IPS-NIHi11 (cell line): Measurements from ENCODE around the gene PDCD1.

Experiments
- DNase-seq: peaks from one replicate; pipeline ENCODE4 v3.0.0; 2012; ENCODE audit warnings: mixed read lengths, low spot score

Gene PDCD1

GRCh38 chr2:241895712-241896641 is 37.3 kb upstream of the PDCD1 start:
- peak; percentile 17 for DNase-seq

DNA sequence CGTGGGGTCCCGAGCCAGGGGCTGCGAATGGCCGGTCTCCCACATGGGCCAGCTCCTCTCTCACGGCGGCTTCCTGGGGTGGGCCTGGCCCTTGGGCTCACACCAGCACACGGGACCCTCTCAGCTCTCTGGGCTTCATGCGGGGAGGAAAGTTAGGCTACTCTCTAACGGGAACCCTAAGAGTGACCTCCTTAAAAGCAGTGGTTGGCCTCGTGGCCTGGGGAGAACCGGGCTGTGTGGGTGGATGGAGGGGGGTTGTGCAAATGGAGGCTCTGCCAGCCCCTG is 36.7 kb upstream of the PDCD1 start:
- DNase-seq, result no peak

GRCh38 chr2:241894681-241895426 is 36.2 kb upstream of the PDCD1 start:
- no peak for DNase-seq

- no peak for DNase-seq
Observed at GRCh38 chr2:241894056-241894641, 35.5 kb upstream of the PDCD1 start.

- DNase-seq, result no peak
Observed at GRCh38 chr2:241893265-241893664, 34.6 kb upstream of the PDCD1 start.

GRCh38 chr2:241892299-241893137 is 33.8 kb upstream of the PDCD1 start:
- no peak for DNase-seq

DNA sequence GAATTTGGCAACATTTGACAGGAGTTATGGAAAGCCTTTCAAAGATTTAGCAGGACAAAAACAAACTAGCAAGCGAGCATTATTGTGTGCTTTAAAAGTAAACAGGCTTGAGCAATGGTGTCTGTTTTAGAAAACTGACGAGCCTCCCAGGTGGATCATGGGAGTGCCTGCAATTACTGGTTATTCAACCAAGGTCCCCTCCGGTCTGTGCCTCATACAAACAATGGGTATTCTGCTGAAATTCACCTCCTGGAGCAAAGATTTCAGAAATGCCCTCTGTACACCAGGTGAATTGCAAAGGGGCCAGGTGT is 33.2 kb upstream of the PDCD1 start:
- no peak for DNase-seq

- DNase-seq, result no peak
Observed at GRCh38 chr2:241891315-241891987, 32.8 kb upstream of the PDCD1 start.

- no peak for DNase-seq
Observed at GRCh38 chr2:241890524-241891235, 32.0 kb upstream of the PDCD1 start.

DNA sequence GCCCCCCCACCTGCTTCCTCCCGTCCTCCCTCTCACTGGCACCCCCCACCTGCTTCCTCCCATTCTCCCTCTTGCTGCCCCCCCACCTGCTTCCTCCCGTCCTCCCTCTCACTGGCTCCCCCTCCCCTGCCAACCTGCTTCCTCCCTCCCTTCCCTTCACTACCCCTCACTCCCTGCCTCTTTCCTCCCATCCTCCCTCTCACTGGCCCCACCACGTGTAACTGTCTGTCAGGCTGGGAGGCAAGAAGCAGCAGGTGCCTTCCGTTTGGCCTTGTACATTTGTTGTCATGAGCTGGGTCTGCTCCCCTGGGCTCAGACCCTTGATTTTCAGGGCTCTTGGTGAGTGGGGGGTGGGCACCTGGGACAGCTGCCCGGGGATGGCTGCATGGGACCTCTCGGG is 29.9 kb upstream of the PDCD1 start:
- DNase-seq, result no peak

- DNase-seq, result no peak
Observed at GRCh38 chr2:241887806-241888522, 29.3 kb upstream of the PDCD1 start.

DNA sequence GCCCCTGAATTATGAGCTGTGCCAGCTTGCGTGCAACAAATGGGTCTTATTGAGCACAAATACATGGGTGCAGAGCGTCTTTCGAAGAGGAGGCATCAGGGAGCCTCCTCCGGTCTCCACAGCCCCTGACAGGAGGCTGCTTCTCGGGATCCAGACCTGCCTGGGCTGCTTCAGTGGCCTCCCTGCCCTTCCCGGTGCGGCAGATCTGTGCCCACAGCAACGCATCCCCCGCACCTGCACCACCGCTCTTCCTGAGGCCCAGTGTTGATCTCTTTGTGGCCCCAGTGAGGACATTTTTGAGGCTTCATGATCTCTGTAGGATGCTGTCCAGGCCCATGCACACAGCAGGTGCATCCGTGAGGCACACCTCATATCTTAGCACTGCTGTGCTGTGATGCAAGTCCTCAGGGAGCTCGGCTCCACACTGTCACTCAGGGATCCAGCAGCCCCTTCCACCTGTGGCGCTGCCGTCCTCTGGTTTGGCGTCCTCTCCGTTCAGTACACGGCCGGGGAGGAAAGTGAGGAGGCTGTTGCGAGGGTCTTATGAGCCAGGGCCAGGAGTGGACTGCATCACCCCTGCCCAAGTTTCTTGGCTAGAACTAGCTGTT is 28.2 kb upstream of the PDCD1 start:
- no peak for DNase-seq

- DNase-seq, result no peak
Observed at GRCh38 chr2:241885946-241886643, 27.4 kb upstream of the PDCD1 start.

DNA sequence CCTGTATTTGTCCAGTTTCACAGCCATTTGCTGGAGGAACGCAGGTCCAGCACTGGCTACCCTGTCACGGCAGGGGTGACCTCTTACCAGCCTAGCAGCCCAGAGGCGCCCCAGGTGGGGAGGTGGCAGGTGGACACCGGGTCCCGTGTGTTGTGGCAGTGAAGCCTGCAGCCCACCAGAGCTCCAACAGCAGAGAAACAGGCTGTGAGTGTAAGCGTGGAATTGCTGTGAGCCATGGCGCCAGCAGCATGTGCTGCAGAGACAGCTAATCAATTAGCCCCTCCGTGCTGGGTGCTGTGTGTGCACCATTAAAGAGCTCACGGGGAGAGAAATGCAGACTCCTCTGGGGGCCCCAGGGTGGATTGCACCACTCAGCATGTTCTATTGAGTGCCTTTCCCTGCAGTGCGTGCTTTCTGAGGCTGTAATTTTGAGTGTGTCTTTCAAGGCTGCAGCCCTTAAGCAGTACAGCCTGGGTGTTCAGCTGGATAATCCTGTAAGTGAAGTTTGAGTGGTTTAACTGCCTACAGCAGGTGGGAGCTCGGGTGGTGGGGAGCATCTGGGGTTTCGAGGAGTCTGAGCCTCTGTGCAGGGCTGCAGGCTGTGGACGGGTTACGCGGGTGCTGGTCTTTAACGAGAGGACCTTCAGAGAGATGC is 26.7 kb upstream of the PDCD1 start:
- no peak for DNase-seq

- DNase-seq, result no peak
Observed at GRCh38 chr2:241884951-241885290, 26.2 kb upstream of the PDCD1 start.

DNA sequence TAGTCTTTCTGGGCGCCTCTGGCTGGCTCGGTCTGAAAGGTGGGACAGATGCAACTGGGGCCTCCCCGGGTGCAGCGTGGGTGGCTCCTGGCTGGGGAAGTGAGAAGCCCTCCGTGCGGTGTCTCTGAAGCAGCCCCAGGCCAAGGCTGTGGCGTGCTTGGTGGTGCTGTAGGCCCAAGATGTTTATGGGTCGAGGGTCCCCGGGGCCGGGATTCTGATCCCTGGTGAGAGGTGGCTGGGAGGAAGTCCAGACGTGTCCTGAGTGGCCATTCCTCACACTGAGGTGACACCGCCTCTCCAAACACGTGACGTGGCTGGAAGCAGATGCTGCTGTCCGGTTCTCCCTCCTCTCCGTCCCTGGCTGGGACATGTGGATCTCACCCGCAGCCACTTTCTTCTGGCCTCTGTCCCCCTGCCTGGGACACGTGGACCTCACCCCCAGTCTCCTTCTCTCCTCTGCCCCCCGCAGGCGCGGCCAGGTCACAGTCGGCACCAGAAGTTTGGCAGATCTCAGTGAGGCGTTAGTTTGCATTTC is 23.5 kb upstream of the PDCD1 start:
- DNase-seq, result peak; percentile 44

DNA sequence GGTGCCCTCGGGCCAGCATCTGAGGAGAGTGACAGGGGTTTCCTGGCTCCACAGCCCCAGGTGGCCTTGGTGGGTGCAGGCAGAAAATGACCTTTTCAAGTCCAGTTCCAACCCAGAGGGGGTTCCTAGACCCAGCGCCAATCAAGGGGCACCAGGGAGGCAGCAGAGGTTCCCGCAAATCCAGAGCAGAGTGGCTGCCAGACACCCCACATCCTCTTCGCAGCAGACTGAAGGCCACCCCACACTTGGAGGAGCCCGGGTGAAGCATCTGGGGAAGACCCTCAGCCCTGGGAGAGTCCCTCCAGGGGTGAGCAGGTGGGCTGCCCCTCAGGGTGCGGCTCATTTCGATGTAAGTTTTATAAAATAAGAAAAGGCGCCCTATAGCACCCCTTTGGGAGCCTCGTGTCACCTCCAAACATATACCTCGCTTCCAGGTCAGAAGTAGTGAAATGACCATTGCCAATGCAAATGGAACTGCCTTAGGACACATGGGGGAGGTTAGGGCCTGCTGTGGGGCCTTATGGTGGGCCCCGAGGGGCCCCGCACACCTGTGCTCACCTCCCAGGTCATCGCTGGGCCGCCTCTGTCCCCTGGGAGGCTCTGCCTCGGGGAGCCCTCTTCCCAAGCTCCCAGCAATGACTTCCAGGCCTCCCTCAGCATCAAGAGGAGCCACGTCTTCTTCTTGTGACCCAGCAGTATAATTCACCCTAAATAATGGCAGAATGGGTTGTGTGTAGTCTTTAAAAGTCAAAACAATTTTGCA is 21.8 kb upstream of the PDCD1 start:
- DNase-seq, result no peak

DNA sequence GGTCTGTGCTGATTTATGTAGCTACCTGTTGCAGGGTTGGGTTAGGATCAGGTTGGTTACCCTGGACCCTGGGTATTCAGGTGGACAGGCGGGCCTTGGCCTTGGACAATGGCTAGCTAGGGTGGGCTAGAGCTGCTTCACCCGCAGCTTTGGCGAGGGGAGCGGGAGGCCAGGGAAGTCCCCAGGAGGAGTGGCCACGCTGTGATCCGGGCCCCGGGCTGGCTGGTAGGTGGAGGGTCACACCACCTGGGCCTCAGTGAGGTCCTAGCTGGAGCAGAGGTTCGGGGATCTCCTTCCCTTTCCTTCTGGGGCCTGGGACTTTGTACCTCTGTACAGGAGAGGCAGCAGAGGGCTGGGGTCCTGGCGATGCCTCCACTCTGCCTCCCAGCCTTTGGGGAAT is 20.6 kb upstream of the PDCD1 start:
- DNase-seq, result no peak
